HepG2 (cell line): ENCODE measurements around the gene TCAIM. TPM values are rescaled to one million over a fixed set of nuclear protein-coding genes. Genes with fewer than 3 reads are reported as not detected.

Experiments
- CREM ChIP-seq, 2 experiments: sonication (generic) in 1 of 2; formaldehyde crosslinking in 1 of 2; IDR thresholded peaks; 2 replicates each; pipeline versions ENCODE4 v1.4.0 to v1.6.1; 2016 to 2020; ENCODE audit warnings: antibody characterized with exemption in 1 of 2, mild to moderate bottlenecking in 1 of 2, missing genetic modification reagents in 1 of 2
- FOSL2 ChIP-seq: sonication (generic); formaldehyde crosslinking; IDR thresholded peaks from 2 replicates; pipeline ENCODE4 v1.4.0; 2020; ENCODE audit warnings: missing genetic modification reagents
- FOXA1 ChIP-seq, 2 experiments: fragments of 450-650 bp in 1 of 2; sonication (generic) in 1 of 2; formaldehyde crosslinking in 1 of 2; IDR thresholded peaks; 2 replicates each; pipeline versions ENCODE4 v1.4.0 to v1.6.1; 2016 to 2020; ENCODE audit warnings: missing genetic modification reagents in 1 of 2
- HDAC2 ChIP-seq: sonication (generic); formaldehyde crosslinking; IDR thresholded peaks from 2 replicates; pipeline ENCODE4 v1.4.0; 2020; ENCODE audit warnings: missing genetic modification reagents
- HIVEP1 ChIP-seq: sonication (generic); formaldehyde crosslinking; IDR thresholded peaks from 2 replicates; pipeline ENCODE4 v1.4.0; 2020; ENCODE audit warnings: mild to moderate bottlenecking, missing genetic modification reagents
- HNF1B ChIP-seq: sonication (generic); formaldehyde crosslinking; IDR thresholded peaks from 2 replicates; pipeline ENCODE4 v1.5.1; 2020; ENCODE audit warnings: mild to moderate bottlenecking, moderate library complexity, missing genetic modification reagents
- HNRNPUL1 ChIP-seq: fragments of 200-400 bp; formaldehyde crosslinking; IDR thresholded peaks from 2 replicates; pipeline ENCODE4 v1.6.1; 2017; ENCODE audit warnings: low read depth, mild to moderate bottlenecking, low read length, moderate library complexity
- MEF2D ChIP-seq: sonication (generic); formaldehyde crosslinking; IDR thresholded peaks from 2 replicates; pipeline ENCODE4 v1.5.1; 2020; ENCODE audit warnings: mild to moderate bottlenecking, missing genetic modification reagents
- MIXL1 ChIP-seq: IDR thresholded peaks from 2 replicates; pipeline ENCODE4 v1.6.1; 2016
- MLXIP ChIP-seq: sonication (generic); formaldehyde crosslinking; IDR thresholded peaks from 2 replicates; pipeline ENCODE4 v1.9.0; 2021; ENCODE audit warnings: missing genetic modification reagents, borderline replicate concordance
- PAX8 ChIP-seq: sonication (generic); formaldehyde crosslinking; IDR thresholded peaks from 2 replicates; pipeline ENCODE4 v1.8.0; 2022; ENCODE audit warnings: mild to moderate bottlenecking, missing genetic modification reagents, borderline replicate concordance
- PAXIP1 ChIP-seq: sonication (generic); formaldehyde crosslinking; conservative IDR thresholded peaks from 2 replicates; pipeline ENCODE4 v1.4.0; 2020; ENCODE audit warnings: mild to moderate bottlenecking, missing genetic modification reagents, moderate library complexity
- STAT5B ChIP-seq: sonication (generic); formaldehyde crosslinking; IDR thresholded peaks from 2 replicates; pipeline ENCODE4 v1.4.0; 2020; ENCODE audit warnings: missing genetic modification reagents
- U2AF1 ChIP-seq: fragments of 200-400 bp; formaldehyde crosslinking; optimal IDR thresholded peaks from 2 replicates; pipeline ENCODE3; 2017; ENCODE audit warnings: mild to moderate bottlenecking, low read depth, low read length
- ZNF121 ChIP-seq: sonication (generic); formaldehyde crosslinking; IDR thresholded peaks from 2 replicates; pipeline ENCODE4 v1.5.0; 2020; ENCODE audit warnings: mild to moderate bottlenecking, missing genetic modification reagents
- ZNF547 ChIP-seq: sonication (generic); formaldehyde crosslinking; IDR thresholded peaks from 2 replicates; pipeline ENCODE4 v1.5.1; 2020; ENCODE audit warnings: mild to moderate bottlenecking, missing genetic modification reagents
- ZNF577 ChIP-seq: sonication (generic); formaldehyde crosslinking; IDR thresholded peaks from 2 replicates; pipeline ENCODE4 v1.4.0; 2020; ENCODE audit warnings: mild to moderate bottlenecking, low read depth, missing genetic modification reagents, borderline replicate concordance
- ZNF75D ChIP-seq: sonication (generic); formaldehyde crosslinking; IDR thresholded peaks from 2 replicates; pipeline ENCODE4 v1.8.1; 2023; ENCODE audit warnings: missing genetic modification reagents, mild to moderate bottlenecking, borderline replicate concordance
- ZNF792 ChIP-seq: IDR thresholded peaks from 2 replicates; pipeline ENCODE4 v1.6.1; 2016
- ZNF800 ChIP-seq: sonication (generic); formaldehyde crosslinking; IDR thresholded peaks from 2 replicates; pipeline ENCODE4 v1.4.0; 2020; ENCODE audit warnings: missing genetic modification reagents
- ZSCAN29 ChIP-seq: sonication (generic); formaldehyde crosslinking; conservative IDR thresholded peaks from 2 replicates; pipeline ENCODE4 v1.4.0; 2020; ENCODE audit warnings: mild to moderate bottlenecking, missing genetic modification reagents
- polyA plus RNA-seq, 8 experiments: library from polyadenylated mRNA; depleted of rRNA in 3 of 8; stranded (reverse) in 7 of 8; unstranded in 1 of 8; fragments of >200 nt; fragmentation: Illumina TruSeq in 4 of 8; extraction: Trizol in 4 of 8; gene quantifications; 2 replicates each; pipeline versions ENCODE4 v1.2.1 to v1.2.3, GENCODE V29; 2011 to 2016; ENCODE audit warnings: low read depth in 4 of 8, missing spikeins in 1 of 8, mixed read lengths in 1 of 8; ENCODE audit not compliant: insufficient read depth in 1 of 8
- total RNA-seq, 5 experiments: library from RNA; depleted of rRNA; stranded (reverse); fragments of >200 nt; fragmentation: Illumina TruSeq; extraction: Trizol; gene quantifications; 2 replicates each; pipeline ENCODE4 v1.2.3, GENCODE V29; 2016; ENCODE audit warnings: low read depth in 1 of 5

Gene TCAIM
- total and polyA plus RNA-seq, 2 of the 13 experiments (the other 11 are each of a cell fraction or from before 2014, with no cell fraction given) = 16.9 to 22.6 TPM

- TF ChIP-seq PAX8 (CRISPR knock-in tag) (no peak), MIXL1 (peak; percentile 43; the same call in 1 of the 2 replicates), ZNF800 (no peak), MLXIP (no peak), STAT5B (CRISPR knock-in tag) (no peak), MEF2D (CRISPR knock-in tag) (peak; percentile 90), PAXIP1 (peak; percentile 75), U2AF1 (no peak), FOSL2 (CRISPR knock-in tag) (peak; percentile 19; the same call in 1 of the 2 replicates), ZNF547 (CRISPR knock-in tag) (no peak), HIVEP1 (no peak), ZNF75D (no peak), ZNF121 (CRISPR knock-in tag) (peak; percentile 69), FOXA1 (IDR thresholded peaks at IDR 0.05) (no peak), FOXA1 (CRISPR knock-in tag; IDR thresholded peaks at IDR 0.05) (no peak), ZSCAN29 (CRISPR knock-in tag) (no peak), HNRNPUL1 (0 out of 2 replicates have a peak, but pooled peaks have one; percentile 69), ZNF792 (CRISPR knock-in tag) (0 out of 2 replicates have a peak, but pooled peaks have one; percentile 24), ZNF577 (CRISPR knock-in tag) (no peak), CREM (IDR thresholded peaks at IDR 0.05) (peak; percentile 41), CREM (CRISPR knock-in tag; IDR thresholded peaks at IDR 0.05) (no peak), HDAC2 (CRISPR knock-in tag) (peak; percentile 38; the same call in 1 of the 2 replicates), HNF1B (CRISPR knock-in tag) (peak; percentile 72; the same call in 1 of the 2 replicates)
These were observed 25.0 kb downstream of the TCAIM start (continued) for GRCh38 chr3:44363591-44363990.
